ENCODE results near the gene BCAP29.
A peak's percentile ranks its signal among the peaks of the same experiment; 100 is the strongest.
"Not testable (repeated sequence)": the region's sequence is repeated elsewhere in the genome, so short reads cannot be mapped to it uniquely, and the experiment has no call there.

BCAP29 gene

GRCh38 chr7:107579885-107580715, at the start of gene BCAP29:
BCAP29 (plus strand) TSS chr7:107580246; CDS start chr7:107580773, 527 bp downstream.
- DNase-seq (ENCODE audit: low read depth, low spot score) = peak; percentile 90

GRCh38 chr7:107530751-107531150, 49.3 kb upstream of the BCAP29 start:
- no peak for DNase-seq (ENCODE audit: low read depth, low spot score)

GRCh38 chr7:107534139-107534538, 45.9 kb upstream of the BCAP29 start:
- DNase-seq (ENCODE audit: low read depth, low spot score) = no peak

- not testable (repeated sequence) for DNase-seq (ENCODE audit: low read depth, low spot score)
Observed at GRCh38 chr7:107537228-107537627, 42.8 kb upstream of the BCAP29 start.

GRCh38 chr7:107538001-107538400, 42.0 kb upstream of the BCAP29 start:
- DNase-seq (ENCODE audit: low read depth, low spot score) = no peak

- DNase-seq (ENCODE audit: low read depth, low spot score) = no peak
Observed at GRCh38 chr7:107543338-107543993, 36.6 kb upstream of the BCAP29 start.

- no peak for DNase-seq (ENCODE audit: low read depth, low spot score)
Observed at GRCh38 chr7:107544848-107545591, 35.0 kb upstream of the BCAP29 start.

- no peak for DNase-seq (ENCODE audit: low read depth, low spot score)
Observed at GRCh38 chr7:107551936-107552335, 28.1 kb upstream of the BCAP29 start.

- DNase-seq (ENCODE audit: low read depth, low spot score) = no peak
Observed at GRCh38 chr7:107555893-107556292, 24.2 kb upstream of the BCAP29 start.

GRCh38 chr7:107559864-107560263, 20.2 kb upstream of the BCAP29 start:
- peak; percentile 53 for DNase-seq (ENCODE audit: low read depth, low spot score)

GRCh38 chr7:107560898-107561516, 19.0 kb upstream of the BCAP29 start:
- peak; percentile 11 for DNase-seq (ENCODE audit: low read depth, low spot score)

GRCh38 chr7:107563081-107563774, 16.8 kb upstream of the BCAP29 start:
- DNase-seq (ENCODE audit: low read depth, low spot score) = no peak

- peak; percentile 95 for DNase-seq (ENCODE audit: low read depth, low spot score)
Observed at GRCh38 chr7:107563775-107564552, 16.1 kb upstream of the BCAP29 start, which contains the start of the genes COG5 and DUS4L. COG5 (minus strand) TSS chr7:107563920; CDS start chr7:107563896, 24 bp downstream. DUS4L (plus strand) TSS chr7:107563971; CDS start chr7:107567071, 3,100 bp downstream.

GRCh38 chr7:107564553-107565298, 15.3 kb upstream of the BCAP29 start:
- DNase-seq (ENCODE audit: low read depth, low spot score) = peak; percentile 74

- DNase-seq (ENCODE audit: low read depth, low spot score) = no peak
Observed at GRCh38 chr7:107570298-107570697, 9.7 kb upstream of the BCAP29 start.

GRCh38 chr7:107573537-107573936, 6.5 kb upstream of the BCAP29 start:
- no peak for DNase-seq (ENCODE audit: low read depth, low spot score)

- DNase-seq (ENCODE audit: low read depth, low spot score) = no peak
Observed at GRCh38 chr7:107579554-107579884, 527 bp upstream of the BCAP29 start.

GRCh38 chr7:107580716-107581383, 804 bp downstream of the BCAP29 start:
- DNase-seq (ENCODE audit: low read depth, low spot score) = no peak

- no peak for DNase-seq (ENCODE audit: low read depth, low spot score)
Observed at GRCh38 chr7:107581387-107582013, 1.5 kb downstream of the BCAP29 start.

All from astrocyte of the hippocampus (primary cell).